Tibial nerve (tissue), 4 donors: ENCODE data around the gene LST1. TPM values are rescaled to one million over a fixed set of nuclear protein-coding genes. Genes with fewer than 3 reads are reported as not detected.

Experiments
- DNase-seq, 2 donors: peaks; one replicate each; pipeline ENCODE4 v3.0.0-alpha.2; 2019; ENCODE audit warnings: low spot score in 2 of 2
- H3K27ac ChIP-seq, 4 donors: fragments of 200-600 bp; sonication (generic) in 3 of 4; one replicate each; pipeline ENCODE4 v1.5.1; 2017 to 2019; ENCODE audit warnings: mild to moderate bottlenecking in 1 of 4
- H3K27me3 ChIP-seq, 2 donors: fragments of 200-600 bp; sonication (generic) in 1 of 2; one replicate each; pipeline versions ENCODE4 v1.5.1 to v1.6.0; 2017 to 2019
- H3K36me3 ChIP-seq, 3 donors: fragments of 200-600 bp; sonication (generic); one replicate each; pipeline ENCODE4 v1.5.1; 2018 to 2019
- H3K4me1 ChIP-seq, 4 donors: fragments of 200-600 bp; sonication (generic) in 3 of 4; one replicate each; pipeline ENCODE4 v1.5.1; 2017 to 2019
- H3K4me3 ChIP-seq, 4 donors: fragments of 200-600 bp; sonication (generic) in 3 of 4; one replicate each; pipeline ENCODE4 v1.5.1; 2017 to 2019; ENCODE audit warnings: mild to moderate bottlenecking in 1 of 4, moderate library complexity in 1 of 4
- H3K9me3 ChIP-seq, 4 donors: fragments of 200-600 bp; sonication (generic) in 3 of 4; one replicate each; pipeline ENCODE4 v1.5.1; 2017 to 2019
- CTCF ChIP-seq, 5 experiments: fragments of 200-600 bp in 3 of 5; fragments of 450-650 bp in 2 of 5; sonication (generic) in 3 of 5; IDR thresholded peaks; one replicate each; pipeline ENCODE4 v1.5.1; 2016 to 2019; ENCODE audit warnings: antibody characterized with exemption in 5 of 5, mild to moderate bottlenecking in 3 of 5, moderate library complexity in 2 of 5
- EP300 ChIP-seq, 2 donors: sonication (generic); formaldehyde crosslinking; IDR thresholded peaks; one replicate each; pipeline ENCODE4 v1.6.1; 2017; ENCODE audit warnings: antibody characterized with exemption in 2 of 2, mild to moderate bottlenecking in 1 of 2
- POLR2A ChIP-seq, 2 donors: fragments of 450-650 bp; IDR thresholded peaks; one replicate each; pipeline ENCODE4 v1.6.1; 2017; ENCODE audit warnings: antibody characterized with exemption in 2 of 2, mild to moderate bottlenecking in 2 of 2, moderate library complexity in 2 of 2
- WGBS, 2 donors: methylation state at CpG; one replicate each; pipeline ENCODE4 v1.1.5; 2018; 5-methylcytosine and 5-hydroxymethylcytosine counted together
- total RNA-seq, 4 donors: library from RNA; depleted of rRNA; stranded (reverse); fragments of >200 nt; gene quantifications; one replicate each; pipeline ENCODE4 v1.1.0, GENCODE V29; 2016

The LST1 gene
- total RNA-seq, 4 donors from 2014 or later: 15.7 to 86.5 (median 20.8) TPM

DNA sequence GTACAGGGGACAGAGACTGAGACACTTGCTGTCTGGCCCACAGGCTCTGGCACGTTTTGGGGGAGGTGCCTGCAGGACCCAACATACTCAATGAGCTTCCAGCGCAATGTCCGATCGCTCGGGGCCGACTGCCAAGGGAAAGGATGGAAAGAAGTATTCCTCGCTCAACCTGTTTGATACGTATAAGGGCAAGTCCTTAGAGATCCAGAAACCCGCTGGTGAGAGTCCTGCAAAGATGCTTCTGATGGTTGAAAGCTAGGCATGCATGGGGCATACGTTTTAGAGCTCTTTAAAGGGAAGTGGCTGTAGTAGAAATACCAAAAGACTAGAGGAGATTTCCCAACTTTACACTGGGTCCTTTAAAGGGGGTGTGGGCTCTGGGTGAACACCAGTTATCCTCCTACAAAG, 36.6 kb downstream of the LST1 start:
- 52 to 53% methylated on average over 10 of the region's 10 CpGs for WGBS, 2 donors
- no peak overlapping the region for H3K4me3 ChIP-seq
- H3K27me3 ChIP-seq: no peaks in the 10 kb centered on the region
- no peak for DNase-seq
- H3K4me1 ChIP-seq: peaks cover 0 to 23% (median 15%) of the 10 kb centered on the region in 4 donors
- H3K36me3 ChIP-seq: peaks cover 5 to 47% (median 28%) of the 10 kb centered on the region in 3 donors
- TF ChIP-seq CTCF (IDR thresholded peaks at IDR 0.05) (no peak), EP300 (IDR thresholded peaks at IDR 0.05) (no peak), POLR2A (IDR thresholded peaks at IDR 0.05) (no peak)
- no peaks in the 10 kb centered on the region for H3K9me3 ChIP-seq
- H3K27ac ChIP-seq: peak overlapping the region in 2 of 4 donors; percentile 97 to 98

GRCh38 chr6:31624070-31624469, 38.0 kb downstream of the LST1 start:
- 88 to 89% methylated on average over 10 of the region's 10 CpGs for WGBS, 2 donors
- peaks cover 5 to 61% (median 41%) of the 10 kb centered on the region in 3 donors for H3K36me3 ChIP-seq

GRCh38 chr6:31626952-31627351, 40.9 kb downstream of the LST1 start:
- Histone ChIP-seq H3K9me3 (no peaks in the 10 kb centered on the region), H3K27ac (no peak overlapping the region), H3K27me3 (no peaks in the 10 kb centered on the region), H3K4me1 (peaks cover 0 to 11% (median 6%) of the 10 kb centered on the region in 4 donors), H3K4me3 (no peak overlapping the region), H3K36me3 (peaks cover 5 to 90% (median 50%) of the 10 kb centered on the region in 3 donors)
- TF ChIP-seq EP300 (IDR thresholded peaks at IDR 0.05) (no peak), CTCF (IDR thresholded peaks at IDR 0.05) (no peak), POLR2A (IDR thresholded peaks at IDR 0.05) (no peak)
- WGBS, 2 donors: 80 to 83% methylated on average over 10 of the region's 10 CpGs
- DNase-seq: no peak

More at GRCh38 chr6:31624070-31624469, 38.0 kb downstream of the LST1 start:
- H3K27me3 ChIP-seq: no peaks in the 10 kb centered on the region
- H3K27ac ChIP-seq: no peak overlapping the region
- H3K4me3 ChIP-seq: no peak overlapping the region
- peaks cover 0 to 23% (median 15%) of the 10 kb centered on the region in 4 donors for H3K4me1 ChIP-seq
- no peak for TF ChIP-seq CTCF (IDR thresholded peaks at IDR 0.05)
- TF ChIP-seq EP300 (IDR thresholded peaks at IDR 0.05): no peak
- no peak for TF ChIP-seq POLR2A (IDR thresholded peaks at IDR 0.05)
- DNase-seq: no peak
- H3K9me3 ChIP-seq: no peaks in the 10 kb centered on the region

GRCh38 chr6:31627690-31628287, 41.7 kb downstream of the LST1 start:
- Histone ChIP-seq H3K36me3 (peaks cover 5 to 98% (median 50%) of the 10 kb centered on the region in 3 donors), H3K27me3 (no peaks in the 10 kb centered on the region), H3K27ac (no peak overlapping the region), H3K9me3 (no peaks in the 10 kb centered on the region), H3K4me3 (no peak overlapping the region), H3K4me1 (peaks cover 0 to 8% (median 0%) of the 10 kb centered on the region in 4 donors)
- no peak for TF ChIP-seq EP300 (IDR thresholded peaks at IDR 0.05)
- TF ChIP-seq CTCF (IDR thresholded peaks at IDR 0.05): no peak
- TF ChIP-seq POLR2A (IDR thresholded peaks at IDR 0.05): no peak
- 96 to 98% methylated on average over 19 of the region's 19 CpGs for WGBS, 2 donors
- DNase-seq: no peak

- 85 to 88% methylated on average over 7 of the region's 7 CpGs for WGBS, 2 donors
- TF ChIP-seq CTCF (IDR thresholded peaks at IDR 0.05) (no peak), POLR2A (IDR thresholded peaks at IDR 0.05) (no peak)
- Histone ChIP-seq H3K4me3 (no peak overlapping the region), H3K27ac (no peak overlapping the region), H3K9me3 (no peaks in the 10 kb centered on the region), H3K36me3 (peaks cover 5 to 100% (median 56%) of the 10 kb centered on the region in 3 donors), H3K27me3 (no peaks in the 10 kb centered on the region), H3K4me1 (peaks cover 0 to 18% (median 0%) of the 10 kb centered on the region in 4 donors)
- no peak for DNase-seq
Measured at GRCh38 chr6:31629014-31629413, 42.9 kb downstream of the LST1 start.
